ACC112 (cell line): ENCODE results near the gene C17orf100.

Experiments
- H2AFZ ChIP-seq: fragments of 200-600 bp; sonication (generic); one replicate; pipeline ENCODE4 v1.6.0; 2017; ENCODE audit warnings: antibody characterized with exemption, low read length; ENCODE audit not compliant: unreplicated experiment
- H3K27ac ChIP-seq: fragments of 200-600 bp; sonication (generic); 2 replicates; pipeline ENCODE4 v1.5.1; 2014; ENCODE audit warnings: low read depth, mild to moderate bottlenecking, antibody characterized with exemption, low read length, moderate library complexity
- H3K27me3 ChIP-seq: fragments of 200-600 bp; sonication (generic); 2 replicates; pipeline ENCODE4 v1.6.1; 2014; ENCODE audit warnings: mild to moderate bottlenecking, antibody characterized with exemption, low read length, moderate library complexity, mixed read lengths; ENCODE audit not compliant: insufficient read depth
- H3K36me3 ChIP-seq: fragments of 200-600 bp; sonication (generic); 2 replicates; pipeline ENCODE4 v1.6.1; 2016; ENCODE audit warnings: mild to moderate bottlenecking, antibody characterized with exemption, low read length, moderate library complexity, mixed read lengths; ENCODE audit not compliant: insufficient read depth
- H3K4me1 ChIP-seq: fragments of 200-600 bp; sonication (generic); one replicate; pipeline ENCODE4 v1.6.1; 2016; ENCODE audit warnings: low read length, mixed read lengths; ENCODE audit not compliant: insufficient read depth, unreplicated experiment, control insufficient read depth
- H3K4me3 ChIP-seq: fragments of 200-600 bp; sonication (generic); 2 replicates; pipeline ENCODE4 v1.5.1; 2014; ENCODE audit warnings: mild to moderate bottlenecking, low read depth, low read length
- H3K79me2 ChIP-seq: fragments of 200-600 bp; sonication (generic); one replicate; pipeline ENCODE4 v1.6.0; 2016; ENCODE audit warnings: low read length; ENCODE audit not compliant: control insufficient read depth, unreplicated experiment, insufficient read depth

Gene C17orf100

DNA sequence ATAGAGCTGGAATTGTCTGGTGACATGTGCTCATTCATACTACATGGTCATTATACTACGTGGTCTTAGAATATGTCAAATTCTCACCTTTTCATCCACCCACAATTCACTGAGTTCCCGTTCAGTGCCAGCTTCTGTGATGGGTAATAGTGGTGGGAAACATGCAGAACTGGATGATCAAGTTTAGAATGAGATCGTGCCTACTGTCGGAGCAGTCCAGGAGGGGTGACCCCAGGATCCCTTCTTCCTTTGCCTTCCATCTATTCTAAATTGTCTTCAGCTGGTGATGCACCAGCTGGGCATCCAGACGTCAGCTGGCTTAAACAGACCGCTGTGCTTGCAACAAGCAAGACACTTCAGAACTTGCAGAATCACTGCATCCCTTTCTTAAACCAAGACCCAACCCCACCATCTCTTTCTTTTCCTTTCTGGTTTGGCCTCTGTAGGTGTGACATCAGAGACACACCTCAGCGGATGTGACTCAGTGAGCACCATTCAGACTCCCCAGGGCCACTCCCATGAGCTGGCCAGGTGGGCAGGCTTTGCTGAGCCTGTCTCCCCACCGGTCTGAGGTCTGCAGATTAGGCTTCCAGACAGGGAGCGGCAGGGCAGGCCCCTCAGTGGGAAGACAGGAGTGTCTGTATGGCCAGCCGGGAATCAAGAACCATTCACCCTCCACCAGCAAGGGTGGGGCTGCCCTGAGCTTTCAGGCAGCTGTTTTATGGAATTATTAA lies 18.1 kb downstream of the C17orf100 start:
- no peak overlapping the region for H3K4me3 ChIP-seq
- H2AFZ ChIP-seq: no peak overlapping the region
- no peak overlapping the region for H3K27ac ChIP-seq
- H3K27me3 ChIP-seq: peaks cover 15% of the 10 kb centered on the region; the same call in 1 of the 2 replicates
- no peaks in the 10 kb centered on the region for H3K4me1 ChIP-seq
- H3K36me3 ChIP-seq: no peaks in the 10 kb centered on the region
- no peaks in the 10 kb centered on the region for H3K79me2 ChIP-seq

GRCh38 chr17:6670571-6670970 lies 19.0 kb downstream of the C17orf100 start:
- Histone ChIP-seq H3K36me3 (no peaks in the 10 kb centered on the region), H3K27ac (no peak overlapping the region), H3K79me2 (no peaks in the 10 kb centered on the region), H2AFZ (no peak overlapping the region), H3K27me3 (peaks cover 16% of the 10 kb centered on the region; the same call in 1 of the 2 replicates), H3K4me3 (no peak overlapping the region), H3K4me1 (no peaks in the 10 kb centered on the region)

DNA sequence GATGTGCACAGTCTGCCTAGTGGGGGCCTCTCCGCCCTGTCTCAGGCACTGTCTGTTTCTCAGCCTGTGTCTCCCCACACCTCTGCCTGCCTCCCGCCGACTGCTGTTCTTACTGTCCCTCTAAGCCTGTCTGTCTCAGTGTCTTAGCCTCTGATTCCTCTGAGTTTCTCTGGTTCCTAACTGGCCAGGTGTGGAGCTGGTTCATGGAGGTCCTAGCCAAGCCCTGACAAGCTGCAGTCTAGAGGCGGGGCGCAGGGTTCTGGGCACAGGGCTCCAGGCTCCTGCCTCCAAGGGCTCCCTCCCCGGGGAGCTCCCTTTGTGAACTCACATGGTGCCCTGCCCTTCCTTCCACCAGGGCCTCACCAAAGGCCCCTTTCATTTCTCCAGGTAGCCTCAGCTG lies 19.4 kb downstream of the C17orf100 start:
- Histone ChIP-seq H3K4me3 (no peak overlapping the region), H3K36me3 (no peaks in the 10 kb centered on the region), H3K79me2 (no peaks in the 10 kb centered on the region), H3K27me3 (peaks cover 19% of the 10 kb centered on the region; the same call in 1 of the 2 replicates), H3K27ac (no peak overlapping the region), H3K4me1 (no peaks in the 10 kb centered on the region), H2AFZ (no peak overlapping the region)

DNA sequence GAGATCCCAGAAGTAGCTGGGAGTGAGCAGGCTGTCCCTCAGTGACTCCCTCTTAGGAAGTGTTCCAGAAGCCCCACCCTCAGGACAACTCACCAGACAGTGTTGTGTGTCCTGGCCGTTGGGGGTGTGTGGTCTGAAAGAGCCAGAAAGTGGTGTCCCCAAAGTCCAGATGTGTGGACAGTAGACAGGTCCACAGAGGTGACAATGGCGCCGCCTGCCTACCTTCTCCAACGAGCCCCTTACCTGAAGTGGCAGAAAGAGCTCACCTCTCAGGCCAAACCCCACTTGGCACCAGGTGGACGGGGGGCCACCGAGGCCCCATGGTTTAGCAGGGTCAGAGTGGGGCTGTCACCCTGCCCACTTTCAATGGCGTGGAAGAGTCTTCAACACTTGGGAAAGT lies 19.9 kb downstream of the C17orf100 start:
- H3K4me1 ChIP-seq: no peaks in the 10 kb centered on the region
- H3K4me3 ChIP-seq: no peak overlapping the region
- no peaks in the 10 kb centered on the region for H3K36me3 ChIP-seq
- no peak overlapping the region for H3K27ac ChIP-seq
- H3K27me3 ChIP-seq: peaks cover 23% of the 10 kb centered on the region; the same call in 1 of the 2 replicates
- no peak overlapping the region for H2AFZ ChIP-seq
- H3K79me2 ChIP-seq: no peaks in the 10 kb centered on the region

- Histone ChIP-seq H3K4me3 (no peak overlapping the region), H3K36me3 (no peaks in the 10 kb centered on the region), H3K27me3 (peaks cover 43% of the 10 kb centered on the region), H3K4me1 (no peaks in the 10 kb centered on the region), H3K79me2 (no peaks in the 10 kb centered on the region), H3K27ac (no peak overlapping the region), H2AFZ (no peak overlapping the region)
These were observed 23.0 kb downstream of the C17orf100 start for GRCh38 chr17:6674586-6674985.

- H2AFZ ChIP-seq: no peak overlapping the region
- H3K36me3 ChIP-seq: no peaks in the 10 kb centered on the region
- no peaks in the 10 kb centered on the region for H3K4me1 ChIP-seq
- peaks cover 43% of the 10 kb centered on the region for H3K27me3 ChIP-seq
- no peak overlapping the region for H3K27ac ChIP-seq
- no peak overlapping the region for H3K4me3 ChIP-seq
- H3K79me2 ChIP-seq: no peaks in the 10 kb centered on the region
These were observed 23.8 kb downstream of the C17orf100 start for GRCh38 chr17:6675201-6675825.

- H2AFZ ChIP-seq: no peak overlapping the region
- peaks cover 47% of the 10 kb centered on the region for H3K27me3 ChIP-seq
These were observed 25.2 kb downstream of the C17orf100 start for GRCh38 chr17:6676802-6677157.

GRCh38 chr17:6677158-6677831 lies 25.7 kb downstream of the C17orf100 start:
- no peak overlapping the region for H2AFZ ChIP-seq
- no peaks in the 10 kb centered on the region for H3K4me1 ChIP-seq
- no peaks in the 10 kb centered on the region for H3K36me3 ChIP-seq
- H3K27ac ChIP-seq: no peak overlapping the region
- no peaks in the 10 kb centered on the region for H3K79me2 ChIP-seq
- H3K27me3 ChIP-seq: peaks cover 52% of the 10 kb centered on the region
- H3K4me3 ChIP-seq: no peak overlapping the region

More at GRCh38 chr17:6676802-6677157, 25.2 kb downstream of the C17orf100 start:
- no peaks in the 10 kb centered on the region for H3K79me2 ChIP-seq
- no peaks in the 10 kb centered on the region for H3K36me3 ChIP-seq
- no peaks in the 10 kb centered on the region for H3K4me1 ChIP-seq
- no peak overlapping the region for H3K4me3 ChIP-seq
- H3K27ac ChIP-seq: no peak overlapping the region

DNA sequence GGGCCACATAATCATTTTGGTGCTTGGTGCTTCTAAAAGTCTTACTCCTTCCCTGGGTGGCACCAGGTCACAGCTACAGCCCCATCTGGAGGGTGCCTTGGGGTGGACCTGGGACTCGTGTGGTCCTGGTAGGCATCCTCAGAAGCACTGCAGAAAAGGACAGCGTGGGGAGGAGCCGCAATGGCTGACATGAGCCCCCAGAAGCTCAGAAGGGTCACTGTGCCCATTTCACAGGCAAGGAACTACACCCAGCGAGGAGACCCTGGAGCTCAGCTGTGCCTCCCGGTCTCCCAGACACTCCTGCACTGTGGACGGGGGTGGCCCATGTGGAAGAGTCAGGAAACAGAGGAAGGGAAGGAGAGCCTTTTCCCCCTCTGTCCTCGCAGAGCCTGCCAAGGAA lies 26.4 kb downstream of the C17orf100 start:
- Histone ChIP-seq H2AFZ (no peak overlapping the region), H3K36me3 (no peaks in the 10 kb centered on the region), H3K27me3 (peaks cover 58% of the 10 kb centered on the region), H3K4me1 (no peaks in the 10 kb centered on the region), H3K4me3 (no peak overlapping the region), H3K79me2 (no peaks in the 10 kb centered on the region), H3K27ac (no peak overlapping the region)

GRCh38 chr17:6679241-6679640 lies 27.7 kb downstream of the C17orf100 start:
- Histone ChIP-seq H3K4me3 (no peak overlapping the region), H3K27ac (no peak overlapping the region), H3K79me2 (no peaks in the 10 kb centered on the region), H3K27me3 (peaks cover 64% of the 10 kb centered on the region), H3K4me1 (no peaks in the 10 kb centered on the region), H3K36me3 (no peaks in the 10 kb centered on the region), H2AFZ (no peak overlapping the region)
